K562 (cell line): Measurements from ENCODE around the gene SPINT3. TPM values are rescaled to one million over a fixed set of nuclear protein-coding genes. Genes with fewer than 3 reads are reported as not detected.

Source experiments
- ATAC-seq: fragments of 200-7000 bp; cut with Tn5 transposase; 3 replicates; pipeline ENCODE4 v1.9.1; 2020; ENCODE audit warnings: moderate library complexity
- BruUV-seq: library from RNA; stranded (reverse); fragments of 400-500 nt; replicated peaks from 2 replicates; lab custom pipeline; 2021; lab: Mats Ljungman, UMichigan
- CTCF ChIA-PET: fragments of 300-600 bp; formaldehyde crosslinking; extraction: SDS; loops from one replicate; lab custom pipeline; 2021; ENCODE audit warnings: low intra/inter-chr PET ratio; lab: Yijun Ruan, JAX
- POLR2A ChIA-PET: fragments of 300-600, 350-650 bp; sonication (Branson Sonifier 250); formaldehyde crosslinking; extraction: SDS; loops from one replicate; lab custom pipeline; 2021; ENCODE audit warnings: antibody characterized with exemption, inconsistent platforms; lab: Yijun Ruan, JAX
- DNase-seq, 4 experiments: peaks; one replicate each; pipeline versions ENCODE4 v3.0.0 to v3.0.0-alpha.2; 2011 to 2018; ENCODE audit warnings: low spot score in 3 of 4, mixed read lengths in 3 of 4; ENCODE audit errors: extremely low read depth in 1 of 4
- FAIRE-seq: peaks from 2 replicates; lab custom pipeline; 2011; peaks lifted over from hg19 to GRCh38; lab: Jason Lieb, UNC
- H2AFZ ChIP-seq: 2 replicates; pipeline ENCODE4 v1.6.0; 2011; ENCODE audit warnings: low read depth, low read length, control low read depth, inconsistent platforms
- H3K27ac ChIP-seq: fragments of 200-600 bp; 3 replicates; pipeline ENCODE4 v1.8.0; 2011; ENCODE audit warnings: low read depth, mild to moderate bottlenecking, control low read depth, inconsistent platforms, low read length, moderate library complexity, mixed read lengths; ENCODE audit errors: extremely low read depth
- H3K27me3 ChIP-seq, 2 experiments: fragments of 300-600 bp in 1 of 2; 2 replicates in 1 of 2; 3 replicates in 1 of 2; pipeline versions ENCODE4 v1.6.0 to v1.8.0; 2011; ENCODE audit warnings: inconsistent platforms in 2 of 2, low read length in 2 of 2, mild to moderate bottlenecking in 1 of 2, mixed read lengths in 1 of 2, moderate library complexity in 1 of 2; ENCODE audit not compliant: control insufficient read depth in 2 of 2, insufficient read depth in 2 of 2
- H3K36me3 ChIP-seq: fragments of 300-600 bp; 3 replicates; pipeline ENCODE4 v1.8.0; 2011; ENCODE audit warnings: mild to moderate bottlenecking, low read length, inconsistent platforms; ENCODE audit not compliant: control insufficient read depth, insufficient read depth
- H3K4me1 ChIP-seq, 2 experiments: fragments of 200-600 bp in 1 of 2; replicated peaks in 1 of 2; 2 replicates in 1 of 2; 3 replicates in 1 of 2; pipeline versions ENCODE4 v1.5.1 to v1.8.0; 2011; ENCODE audit warnings: inconsistent platforms in 2 of 2, low read length in 2 of 2, mild to moderate bottlenecking in 1 of 2, mixed read lengths in 1 of 2, moderate library complexity in 1 of 2; ENCODE audit not compliant: control insufficient read depth in 2 of 2, insufficient read depth in 2 of 2
- H3K4me2 ChIP-seq: 2 replicates; pipeline ENCODE4 v1.6.1; 2011; ENCODE audit warnings: low read length, control low read depth, inconsistent platforms, mixed read lengths; ENCODE audit not compliant: insufficient read depth
- H3K4me3 ChIP-seq: fragments of 200-600 bp; sonication (generic), shearing (Covaris generic); 2 replicates; pipeline ENCODE4 v1.5.1; 2016; ENCODE audit warnings: control low read depth, inconsistent platforms
- H3K79me2 ChIP-seq: fragments of 200-600 bp; 3 replicates; pipeline ENCODE4 v1.8.0; 2011; ENCODE audit warnings: low read length, inconsistent platforms; ENCODE audit not compliant: control insufficient read depth, insufficient read depth
- H3K9ac ChIP-seq, 2 experiments: 2 replicates each; pipeline versions ENCODE4 v1.6.0 to v1.6.1; 2011; ENCODE audit warnings: low read depth in 2 of 2, low read length in 2 of 2, control low read depth in 1 of 2, inconsistent platforms in 1 of 2, mild to moderate bottlenecking in 1 of 2, mixed read lengths in 1 of 2; ENCODE audit not compliant: insufficient read depth in 1 of 2
- H3K9me1 ChIP-seq: one replicate; pipeline ENCODE4 v1.6.0; 2011; ENCODE audit warnings: inconsistent platforms, mild to moderate bottlenecking, low read length, moderate library complexity; ENCODE audit not compliant: control insufficient read depth, insufficient read depth
- H3K9me3 ChIP-seq: replicated peaks from 2 replicates; pipeline ENCODE4 v1.5.1; 2011; ENCODE audit warnings: low read depth, low read length, inconsistent platforms; ENCODE audit not compliant: control insufficient read depth, insufficient read depth
- H4K20me1 ChIP-seq: replicated peaks from 2 replicates; pipeline ENCODE4 v1.6.1; 2011; ENCODE audit warnings: low read length, inconsistent platforms, mixed read lengths; ENCODE audit not compliant: control insufficient read depth, insufficient read depth
- C11orf30 ChIP-seq: fragments of 450-650 bp; IDR thresholded peaks from 2 replicates; pipeline ENCODE4 v1.6.1; 2016; ENCODE audit warnings: low read depth, mild to moderate bottlenecking
- HSF4 ChIP-seq: fragments of 250-450 bp; sonication (Bioruptor Pico); IDR thresholded peaks from 2 replicates; pipeline ENCODE4 v2.1.2; 2022; ENCODE audit warnings: mild to moderate bottlenecking, moderate library complexity, borderline replicate concordance
- MAFF ChIP-seq: IDR thresholded peaks from 2 replicates; pipeline ENCODE4 v1.6.1; 2012; ENCODE audit warnings: low read length, improper control_type of control experiment
- MAFG ChIP-seq: fragments of 450-650 bp; conservative IDR thresholded peaks from 2 replicates; pipeline ENCODE4 v1.6.1; 2016; ENCODE audit warnings: missing genetic modification characterization, missing compliant biosample characterization
- MAFK ChIP-seq: IDR thresholded peaks from 2 replicates; pipeline ENCODE4 v1.6.1; 2011; ENCODE audit warnings: low read length, improper control_type of control experiment
- ZNF316 ChIP-seq: fragments of 450-650 bp; IDR thresholded peaks from 2 replicates; pipeline ENCODE4 v1.6.1; 2016
- in situ Hi-C: fragments of 300-500 bp; cut with MboI; formaldehyde crosslinking; loops from 4 replicates; pipeline ENCODE4 v1.15.0; 2018; ENCODE audit warnings: inconsistent platforms, mixed read lengths
- intact Hi-C: fragments of 100-400 bp; cut with micrococcal nuclease; formaldehyde crosslinking; loops from 2 replicates; pipeline ENCODE4 v1.14.2; 2022
- polyA plus RNA-seq, 8 experiments: library from polyadenylated mRNA; depleted of rRNA in 4 of 8; stranded (reverse) in 5 of 8; unstranded in 3 of 8; fragments of >200 nt; fragmentation: Nextera tagmentation in 2 of 8; fragmentation: Illumina TruSeq in 1 of 8; extraction: Ambion mirVana in 2 of 8; extraction: Trizol in 1 of 8; gene quantifications; 2 replicates each; pipeline versions ENCODE4 v1.2.1 to v1.2.3, GENCODE V29; 2011 to 2014; ENCODE audit warnings: inconsistent platforms in 1 of 8, missing spikeins in 1 of 8
- total RNA-seq, 7 experiments: library from RNA; depleted of rRNA in 6 of 7; stranded (reverse); fragments of >200 nt in 6 of 7; fragmentation: Illumina TruSeq in 2 of 7; extraction: Trizol in 2 of 7; gene quantifications; 2 replicates each; pipeline versions ENCODE4 v1.2.1 to v1.2.3, GENCODE V29; 2011 to 2021; ENCODE audit warnings: low replicate concordance in 1 of 7
- TF ChIP-seq, protein P1 (sequence below): fragments of 250-450 bp; sonication (Bioruptor Pico); IDR thresholded peaks from 2 replicates; pipeline ENCODE4 v1.4.0; 2020; ENCODE audit warnings: mild to moderate bottlenecking, moderate library complexity

The SPINT3 gene
- total and polyA plus RNA-seq, 9 of the 15 experiments (the other 6 are each of a cell fraction or from before 2014, with no cell fraction given), result not detected

GRCh38 chr20:45550765-45551164 lies 35.3 kb upstream of the SPINT3 start:
- BruUV-seq, result no TSS peak
- intact Hi-C loops, result no loop called here
- Histone ChIP-seq H3K27ac (no peak overlapping the region), H3K4me3 (no peak overlapping the region), H2AFZ (no peak overlapping the region), H3K9ac (no peak overlapping the region), H3K4me1 (no peaks in the 10 kb centered on the region), H3K4me2 (no peak overlapping the region), H3K27me3 (peaks cover 0 to 7% of the 10 kb centered on the region in 2 experiments; a peak in 2 of 5 replicates), H3K9me3 (no peaks in the 10 kb centered on the region), H3K79me2 (no peaks in the 10 kb centered on the region), H3K36me3 (no peaks in the 10 kb centered on the region), H4K20me1 (no peaks in the 10 kb centered on the region)
- ATAC-seq (no peak), DNase-seq (no peak), FAIRE-seq (no peak)
- ChIA-PET POLR2A (no interaction called here), CTCF (no interaction called here)
- peak; percentile 43; the same call in 1 of the 2 replicates for TF ChIP-seq MAFF
- TF ChIP-seq ZNF316, result peak; percentile 78
- TF ChIP-seq C11orf30, result peak; percentile 59; the same call in 1 of the 2 replicates
- TF ChIP-seq, protein P1, sequence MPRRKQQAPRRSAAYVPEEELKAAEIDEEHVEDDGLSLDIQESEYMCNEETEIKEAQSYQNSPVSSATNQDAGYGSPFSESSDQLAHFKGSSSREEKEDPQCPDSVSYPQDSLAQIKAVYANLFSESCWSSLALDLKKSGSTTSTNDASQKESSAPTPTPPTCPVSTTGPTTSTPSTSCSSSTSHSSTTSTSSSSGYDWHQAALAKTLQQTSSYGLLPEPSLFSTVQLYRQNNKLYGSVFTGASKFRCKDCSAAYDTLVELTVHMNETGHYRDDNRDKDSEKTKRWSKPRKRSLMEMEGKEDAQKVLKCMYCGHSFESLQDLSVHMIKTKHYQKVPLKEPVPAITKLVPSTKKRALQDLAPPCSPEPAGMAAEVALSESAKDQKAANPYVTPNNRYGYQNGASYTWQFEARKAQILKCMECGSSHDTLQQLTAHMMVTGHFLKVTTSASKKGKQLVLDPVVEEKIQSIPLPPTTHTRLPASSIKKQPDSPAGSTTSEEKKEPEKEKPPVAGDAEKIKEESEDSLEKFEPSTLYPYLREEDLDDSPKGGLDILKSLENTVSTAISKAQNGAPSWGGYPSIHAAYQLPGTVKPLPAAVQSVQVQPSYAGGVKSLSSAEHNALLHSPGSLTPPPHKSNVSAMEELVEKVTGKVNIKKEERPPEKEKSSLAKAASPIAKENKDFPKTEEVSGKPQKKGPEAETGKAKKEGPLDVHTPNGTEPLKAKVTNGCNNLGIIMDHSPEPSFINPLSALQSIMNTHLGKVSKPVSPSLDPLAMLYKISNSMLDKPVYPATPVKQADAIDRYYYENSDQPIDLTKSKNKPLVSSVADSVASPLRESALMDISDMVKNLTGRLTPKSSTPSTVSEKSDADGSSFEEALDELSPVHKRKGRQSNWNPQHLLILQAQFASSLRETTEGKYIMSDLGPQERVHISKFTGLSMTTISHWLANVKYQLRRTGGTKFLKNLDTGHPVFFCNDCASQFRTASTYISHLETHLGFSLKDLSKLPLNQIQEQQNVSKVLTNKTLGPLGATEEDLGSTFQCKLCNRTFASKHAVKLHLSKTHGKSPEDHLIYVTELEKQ (CRISPR knock-in tag), result no peak
- no peak for TF ChIP-seq HSF4
- peak; percentile 58 for TF ChIP-seq MAFG (tag)
- TF ChIP-seq MAFK, result peak; percentile 21; the same call in 1 of the 2 replicates
- TF ChIP-seq, all 486 proteins: peak for 5
- no peaks in the 10 kb centered on the region for H3K9me1 ChIP-seq
- in situ Hi-C loops, result no loop called here
